Subcutaneous adipose tissue (tissue), 4 donors: Measurements from ENCODE around the gene OR8K1. TPM values are rescaled to one million over a fixed set of nuclear protein-coding genes. Genes with fewer than 3 reads are reported as not detected.

Experiments used
- total RNA-seq, 4 donors: library from RNA; depleted of rRNA; stranded (reverse); fragments of >200 nt; gene quantifications; one replicate each; pipeline ENCODE4 v1.1.0, GENCODE V29; 2016
- TF ChIP-seq, protein P1 (sequence below): fragments of 450-650 bp; IDR thresholded peaks from one replicate; pipeline ENCODE4 v1.5.1; 2016; ENCODE audit warnings: low read depth, mild to moderate bottlenecking, control low read depth, antibody characterized with exemption, moderate library complexity

Gene OR8K1
- total RNA-seq: not detected

DNA sequence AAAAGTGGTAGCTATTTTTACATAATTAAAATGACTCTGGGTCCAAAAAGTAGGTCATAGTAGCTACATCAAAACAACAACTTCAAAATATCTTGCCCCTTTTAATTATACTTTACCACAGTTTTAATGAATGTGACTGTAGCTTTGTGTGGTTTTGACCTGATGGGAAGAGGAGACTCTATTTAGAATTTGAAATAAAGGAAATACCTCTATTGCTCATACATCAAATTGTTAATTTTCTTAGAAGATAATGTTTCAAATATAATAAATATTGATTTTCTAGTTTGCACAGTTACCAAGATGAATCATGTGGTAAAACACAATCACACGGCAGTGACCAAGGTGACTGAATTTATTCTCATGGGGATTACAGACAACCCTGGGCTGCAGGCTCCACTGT is at the start of gene OR8K1:
TSS of gene OR8K1 (plus strand) at position 301 of the 400 bp plus-strand sequence. CDS start at position 301, 0 bp downstream.
- TF ChIP-seq, protein P1, sequence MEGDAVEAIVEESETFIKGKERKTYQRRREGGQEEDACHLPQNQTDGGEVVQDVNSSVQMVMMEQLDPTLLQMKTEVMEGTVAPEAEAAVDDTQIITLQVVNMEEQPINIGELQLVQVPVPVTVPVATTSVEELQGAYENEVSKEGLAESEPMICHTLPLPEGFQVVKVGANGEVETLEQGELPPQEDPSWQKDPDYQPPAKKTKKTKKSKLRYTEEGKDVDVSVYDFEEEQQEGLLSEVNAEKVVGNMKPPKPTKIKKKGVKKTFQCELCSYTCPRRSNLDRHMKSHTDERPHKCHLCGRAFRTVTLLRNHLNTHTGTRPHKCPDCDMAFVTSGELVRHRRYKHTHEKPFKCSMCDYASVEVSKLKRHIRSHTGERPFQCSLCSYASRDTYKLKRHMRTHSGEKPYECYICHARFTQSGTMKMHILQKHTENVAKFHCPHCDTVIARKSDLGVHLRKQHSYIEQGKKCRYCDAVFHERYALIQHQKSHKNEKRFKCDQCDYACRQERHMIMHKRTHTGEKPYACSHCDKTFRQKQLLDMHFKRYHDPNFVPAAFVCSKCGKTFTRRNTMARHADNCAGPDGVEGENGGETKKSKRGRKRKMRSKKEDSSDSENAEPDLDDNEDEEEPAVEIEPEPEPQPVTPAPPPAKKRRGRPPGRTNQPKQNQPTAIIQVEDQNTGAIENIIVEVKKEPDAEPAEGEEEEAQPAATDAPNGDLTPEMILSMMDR: no peak

GRCh38 chr11:56296898-56297297 is 48.9 kb upstream of the OR8K1 start:
- TF ChIP-seq, protein P1: no peak

- TF ChIP-seq, protein P1: no peak
Measured at GRCh38 chr11:56307836-56308235, 38.0 kb upstream of the OR8K1 start.

DNA sequence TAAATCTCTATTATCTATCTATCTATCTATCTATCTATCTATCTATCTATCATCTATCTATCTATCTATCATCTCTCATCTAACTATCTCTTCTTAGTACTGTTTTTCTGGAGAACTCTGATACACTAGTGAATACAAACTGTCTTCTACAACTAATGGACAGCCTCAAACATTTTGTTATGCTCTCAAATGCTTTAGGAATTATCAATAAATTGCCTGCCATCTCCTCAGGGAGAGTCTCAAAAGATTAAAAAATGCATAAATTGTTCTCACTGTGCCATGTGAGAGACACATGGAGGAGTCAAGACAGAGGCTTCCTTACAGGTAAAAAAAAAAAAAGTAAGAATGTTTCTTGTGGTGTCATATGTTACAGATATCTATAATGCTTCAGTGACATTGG is 31.0 kb upstream of the OR8K1 start, which contains the start of gene OR8K3:
TSS of gene OR8K3 (plus strand) at position 301 of the 400 bp plus-strand sequence. CDS start 3,163 bp downstream, outside the sequence.
- TF ChIP-seq, protein P1: no peak

DNA sequence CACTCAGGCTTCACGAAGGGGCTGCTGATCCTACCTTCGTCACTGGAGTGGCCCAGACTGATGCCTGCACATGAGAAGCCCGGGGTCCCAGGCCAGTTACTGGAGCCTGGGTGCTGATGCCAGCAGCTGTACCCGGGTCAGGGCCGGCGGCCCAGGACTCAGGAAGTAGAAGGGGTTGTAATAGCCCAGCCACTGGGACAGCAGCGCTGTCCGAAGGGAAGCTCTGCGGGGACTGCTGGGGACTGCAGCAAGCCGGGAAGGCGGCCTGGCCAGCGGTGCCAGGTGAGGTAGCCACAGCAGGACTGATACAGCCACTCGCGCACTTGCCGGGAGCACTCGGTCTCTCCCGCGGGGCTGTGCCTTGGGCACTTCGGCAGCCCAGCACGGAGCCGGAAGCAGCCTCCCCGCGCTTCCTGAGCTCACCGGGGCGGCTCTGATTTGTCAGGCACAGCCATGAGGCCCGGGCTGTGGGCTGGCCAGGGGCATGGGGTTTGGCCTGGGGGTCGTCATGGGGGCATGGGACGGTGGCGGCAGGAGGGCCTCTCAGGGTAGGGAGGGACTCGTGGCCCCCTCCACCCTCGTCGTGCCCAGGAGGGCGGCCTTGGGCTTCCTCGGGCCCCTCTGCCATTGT is 13.9 kb upstream of the OR8K1 start:
- TF ChIP-seq, protein P1: no peak

DNA sequence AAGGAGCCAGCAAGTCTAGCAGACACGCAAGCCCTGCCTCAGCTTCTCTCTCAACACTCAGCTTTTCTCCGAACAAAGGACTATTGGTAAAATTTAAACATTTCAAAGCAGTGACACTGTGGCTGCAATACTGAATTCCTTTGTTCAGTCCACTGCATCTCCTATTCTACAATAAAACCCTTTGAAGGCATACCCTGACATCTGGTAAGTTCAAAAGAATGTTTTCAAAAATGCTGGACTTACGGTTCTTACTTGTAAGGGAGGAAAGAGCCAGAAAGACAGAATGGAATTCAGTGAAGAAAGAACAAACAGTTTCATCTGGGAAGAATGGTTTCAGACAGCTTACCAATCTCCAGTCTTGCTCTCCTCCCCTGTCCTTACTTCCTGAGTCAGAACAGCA is 12.7 kb upstream of the OR8K1 start:
- TF ChIP-seq, protein P1: no peak

- TF ChIP-seq, protein P1: no peak
Measured at GRCh38 chr11:56340289-56340688, 5.5 kb upstream of the OR8K1 start.
